Activated T-cell treated with anti-CD3 and anti-CD28 coated beads for 4 hours (primary cell): ENCODE data around the gene DAB2IP.

ENCODE experiments used
- DNase-seq: peaks from one replicate; pipeline ENCODE4 v3.0.0-alpha.2; 2020

DAB2IP gene

DNA sequence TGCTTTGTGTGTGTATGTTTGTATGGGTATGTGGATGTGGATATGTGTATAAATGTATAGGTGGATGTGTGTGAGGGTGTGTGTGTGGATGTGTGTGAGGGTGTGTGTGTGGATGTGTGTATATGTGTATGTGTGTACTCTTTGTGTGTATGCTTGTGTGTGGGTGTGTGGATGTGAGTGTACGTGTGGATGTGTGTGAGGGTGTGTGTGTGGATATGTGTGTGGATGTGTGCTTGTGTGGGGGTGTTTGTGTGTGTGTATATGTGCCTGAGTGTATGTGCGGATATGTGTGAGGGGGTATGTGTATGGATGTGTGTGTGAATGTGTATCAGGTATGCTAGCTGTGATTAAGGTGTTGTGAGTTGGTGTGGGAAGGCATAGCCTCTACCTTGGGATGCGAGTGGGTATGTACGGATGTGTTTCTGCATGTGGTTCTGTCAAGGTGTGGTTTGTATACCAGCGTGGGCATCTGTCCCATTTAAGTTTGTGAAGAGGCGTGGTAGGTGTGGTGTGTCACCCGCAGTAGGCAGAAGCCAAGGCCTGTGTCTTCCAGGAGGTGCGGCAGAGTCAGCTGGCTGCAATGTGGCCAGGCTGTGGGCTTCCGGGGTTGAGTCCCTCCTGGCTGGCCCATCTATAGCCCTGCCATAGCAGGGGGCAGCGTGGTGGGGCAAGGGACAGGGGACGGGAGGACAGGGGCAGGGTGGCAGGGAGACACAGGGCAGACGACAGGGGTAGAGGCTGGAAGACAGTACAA is 155.8 kb downstream of the DAB2IP start:
- no peak for DNase-seq

- no peak for DNase-seq
These were observed 156.4 kb downstream of the DAB2IP start for GRCh38 chr9:121807823-121808278.

DNA sequence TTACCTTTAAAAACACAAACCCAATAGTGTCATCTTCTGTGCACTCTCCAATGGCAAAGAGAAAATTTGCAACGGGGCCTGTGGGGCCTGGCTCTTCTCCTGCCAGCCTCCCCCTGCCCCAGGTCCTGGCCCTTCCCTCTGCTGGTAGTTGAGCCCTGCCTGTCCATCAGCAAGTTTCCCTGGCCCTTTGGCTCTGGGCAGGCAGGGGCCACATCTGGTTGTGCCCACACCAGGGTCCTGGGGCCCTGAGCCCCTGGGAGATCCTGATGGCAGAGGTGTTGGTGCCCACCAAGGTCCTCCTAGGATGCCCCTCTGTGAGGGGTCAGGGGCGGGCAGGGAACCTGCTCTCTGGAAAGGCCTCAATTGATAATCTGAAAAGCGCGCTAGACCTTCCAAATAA is 157.3 kb downstream of the DAB2IP start:
- DNase-seq: no peak

GRCh38 chr9:121809356-121810050 is 158.1 kb downstream of the DAB2IP start:
- no peak for DNase-seq

DNA sequence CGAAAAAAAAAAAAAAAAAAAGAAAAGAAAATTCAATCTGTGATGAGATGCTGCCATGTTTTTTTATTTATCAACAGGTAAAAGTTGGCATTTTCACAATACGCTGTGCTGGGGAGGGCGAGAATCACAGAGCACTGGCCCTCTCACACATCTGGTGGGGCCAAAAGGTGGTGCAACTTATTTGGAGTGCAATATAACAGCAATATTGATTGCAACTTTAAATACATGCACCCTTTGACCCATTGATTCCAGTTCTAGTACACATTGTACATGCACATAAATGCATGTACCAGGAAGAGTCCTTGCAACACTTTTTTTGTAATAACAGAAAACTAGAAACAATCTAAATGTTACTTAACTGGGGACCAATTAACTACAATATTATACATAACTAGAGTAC is 159.1 kb downstream of the DAB2IP start:
- no peak for DNase-seq

GRCh38 chr9:121811140-121811539 is 159.7 kb downstream of the DAB2IP start:
- DNase-seq: no peak

DNA sequence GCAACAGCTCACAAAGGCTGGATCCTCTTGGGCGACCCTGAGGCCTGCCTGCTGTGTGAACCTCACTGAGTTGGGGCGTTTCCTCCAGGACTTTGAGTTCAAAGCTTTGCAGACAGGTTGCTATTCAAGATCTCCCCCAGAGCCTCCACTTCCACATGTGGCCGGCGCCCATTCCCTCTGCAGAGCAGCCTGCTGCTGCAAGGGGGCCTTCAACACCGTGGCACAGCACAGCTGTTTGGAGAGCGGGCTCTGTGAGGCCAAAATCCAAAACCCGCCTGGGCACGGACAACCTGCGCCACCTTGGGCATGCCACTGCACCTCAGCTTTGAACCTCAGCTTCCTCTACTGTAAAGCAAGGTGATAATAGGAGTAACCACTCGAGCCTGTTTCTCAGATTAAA is 160.3 kb downstream of the DAB2IP start:
- no peak for DNase-seq

DNA sequence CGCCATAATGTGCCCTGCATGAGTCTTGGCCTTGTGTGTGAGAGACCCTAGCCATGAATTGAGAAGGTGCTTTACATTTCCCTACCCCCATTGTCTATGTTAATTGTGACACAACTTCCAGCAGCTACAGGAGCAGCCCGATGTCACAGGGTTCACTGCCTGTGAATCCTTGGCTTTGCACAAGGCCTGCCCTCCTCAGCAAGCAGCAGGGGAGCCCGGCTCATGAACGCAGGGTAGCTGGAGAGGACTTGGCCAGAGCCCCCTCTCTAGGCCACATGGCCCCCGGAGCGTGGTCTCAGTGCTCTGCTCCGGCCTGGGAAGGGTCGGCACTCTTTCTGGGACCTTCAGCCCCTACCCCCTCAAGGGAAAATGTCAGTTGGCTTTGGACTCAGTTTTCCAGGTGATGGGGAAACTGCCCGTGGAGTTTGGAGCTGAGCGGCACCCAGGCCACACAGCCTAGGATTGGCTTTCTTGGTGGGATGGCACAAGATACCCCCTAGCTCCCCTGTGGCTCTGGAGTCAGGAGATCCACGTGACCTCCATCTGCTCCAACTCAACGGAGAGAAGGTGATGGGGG is 160.8 kb downstream of the DAB2IP start:
- DNase-seq: no peak

- DNase-seq: no peak
These were observed 162.2 kb downstream of the DAB2IP start for GRCh38 chr9:121813519-121814210.

DNA sequence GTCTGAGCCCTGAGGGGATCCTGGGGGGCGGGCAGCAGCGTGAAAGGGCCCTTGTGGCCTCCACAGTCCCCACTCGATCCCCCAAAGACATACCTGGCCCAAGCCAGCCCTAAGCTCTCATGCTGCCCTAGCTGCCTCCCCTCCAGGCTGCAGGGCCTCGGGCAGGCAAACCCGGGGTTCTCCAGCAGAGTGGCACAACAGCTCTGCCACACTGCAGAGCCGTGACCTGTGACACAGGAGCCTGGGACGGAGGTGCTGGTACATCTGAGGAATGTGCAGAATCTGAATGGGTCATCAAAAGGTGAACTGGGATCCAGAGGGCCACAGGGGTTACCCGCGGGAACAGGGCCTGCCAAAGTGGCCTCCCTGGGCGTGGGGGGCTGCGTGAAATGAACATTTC is 163.2 kb downstream of the DAB2IP start:
- DNase-seq: no peak

GRCh38 chr9:121815084-121815483 is 163.7 kb downstream of the DAB2IP start:
- DNase-seq: no peak

DNA sequence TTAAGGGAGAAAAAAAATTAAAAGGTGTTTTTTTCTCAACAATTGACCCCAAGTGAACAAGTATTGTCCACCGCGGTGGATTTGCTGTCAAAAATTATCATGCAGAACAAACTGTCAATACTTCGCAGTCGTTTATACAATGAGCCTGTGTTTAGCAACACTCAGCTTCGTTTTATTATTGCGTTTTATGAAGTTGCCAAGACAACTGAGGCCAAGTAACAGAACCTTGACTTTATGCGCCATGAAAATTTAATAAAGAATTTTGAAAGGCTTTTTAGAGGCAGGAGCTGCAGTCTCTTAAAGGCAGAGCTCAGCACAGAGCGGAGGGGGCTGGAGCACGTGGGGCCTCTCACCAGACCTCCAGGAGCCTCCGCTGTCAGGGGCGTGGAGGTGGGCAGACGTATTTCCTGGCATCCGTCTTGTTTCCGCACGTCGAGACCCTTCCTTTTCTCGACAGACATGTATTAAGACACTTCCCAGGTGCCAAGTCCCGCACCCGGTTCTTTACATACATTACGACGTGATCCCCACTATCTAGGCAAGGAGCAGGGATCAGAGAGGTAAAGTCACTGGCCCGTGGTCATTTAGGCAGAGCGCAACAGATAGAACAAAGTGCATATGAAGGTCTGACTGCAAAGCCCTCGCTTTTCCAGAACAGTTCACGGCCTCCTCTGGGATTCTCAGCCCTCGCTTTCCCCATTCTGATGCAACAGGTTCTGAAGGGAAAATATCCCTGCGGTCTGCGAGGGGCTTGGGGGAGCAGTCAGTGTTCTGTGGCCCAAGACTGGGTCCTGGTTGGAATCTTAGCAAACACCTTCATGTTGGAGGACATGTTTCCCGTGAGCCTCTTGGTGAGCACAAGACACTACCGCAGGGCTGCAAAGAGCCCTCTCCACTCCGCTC is 164.4 kb downstream of the DAB2IP start:
- DNase-seq: no peak

DNA sequence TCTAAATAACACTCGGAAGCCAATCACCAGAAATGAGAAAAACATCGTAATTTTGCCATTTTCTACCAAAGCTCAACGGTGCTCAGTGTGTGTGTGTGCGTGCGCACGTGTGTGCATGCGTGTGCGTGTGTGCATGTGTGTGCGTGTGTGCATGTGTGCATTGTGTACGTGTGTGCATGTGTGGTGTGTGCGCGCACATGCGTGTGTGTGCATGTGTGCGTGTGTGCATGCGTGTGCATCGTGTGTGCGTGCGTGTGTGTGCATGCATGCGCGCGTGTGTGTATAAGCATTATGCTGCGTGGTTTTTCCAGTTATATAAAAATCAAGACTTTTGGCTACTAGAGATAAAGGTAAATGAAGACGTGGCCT is 165.0 kb downstream of the DAB2IP start:
- no peak for DNase-seq

- DNase-seq: no peak
These were observed 165.5 kb downstream of the DAB2IP start for GRCh38 chr9:121816845-121817450.

GRCh38 chr9:121817476-121817875 is 166.0 kb downstream of the DAB2IP start:
- no peak for DNase-seq

DNA sequence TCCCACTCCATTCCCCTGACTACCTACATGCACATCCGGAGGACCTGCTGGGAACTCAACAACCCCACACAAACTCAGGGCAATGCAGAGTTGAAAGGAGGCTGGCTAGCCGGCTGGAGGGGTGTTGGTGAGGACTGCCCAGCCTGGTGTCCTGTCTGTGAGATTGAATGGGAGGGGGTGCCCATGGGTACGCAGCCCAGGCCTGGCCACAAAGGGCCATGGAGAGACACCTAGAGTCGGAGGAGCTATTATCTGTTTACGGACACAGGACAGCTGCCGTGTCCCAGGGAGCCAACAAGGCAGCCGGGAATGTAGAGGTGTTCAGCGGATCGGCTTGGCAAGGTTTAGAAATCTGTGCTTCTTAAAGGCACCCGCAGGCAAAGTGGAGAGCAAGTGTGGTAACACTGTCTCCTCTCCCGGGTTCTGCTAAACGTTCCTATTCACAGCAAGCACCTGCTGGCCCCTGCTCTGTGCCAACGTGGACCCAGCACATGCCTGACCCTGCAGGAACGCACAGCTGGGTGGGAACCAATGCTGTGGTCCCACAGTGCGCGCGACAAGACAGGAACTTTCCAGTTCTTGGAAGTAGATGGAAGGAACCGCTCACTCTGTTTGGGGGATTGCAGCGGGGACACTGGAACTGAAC is 166.7 kb downstream of the DAB2IP start:
- DNase-seq: no peak

DNA sequence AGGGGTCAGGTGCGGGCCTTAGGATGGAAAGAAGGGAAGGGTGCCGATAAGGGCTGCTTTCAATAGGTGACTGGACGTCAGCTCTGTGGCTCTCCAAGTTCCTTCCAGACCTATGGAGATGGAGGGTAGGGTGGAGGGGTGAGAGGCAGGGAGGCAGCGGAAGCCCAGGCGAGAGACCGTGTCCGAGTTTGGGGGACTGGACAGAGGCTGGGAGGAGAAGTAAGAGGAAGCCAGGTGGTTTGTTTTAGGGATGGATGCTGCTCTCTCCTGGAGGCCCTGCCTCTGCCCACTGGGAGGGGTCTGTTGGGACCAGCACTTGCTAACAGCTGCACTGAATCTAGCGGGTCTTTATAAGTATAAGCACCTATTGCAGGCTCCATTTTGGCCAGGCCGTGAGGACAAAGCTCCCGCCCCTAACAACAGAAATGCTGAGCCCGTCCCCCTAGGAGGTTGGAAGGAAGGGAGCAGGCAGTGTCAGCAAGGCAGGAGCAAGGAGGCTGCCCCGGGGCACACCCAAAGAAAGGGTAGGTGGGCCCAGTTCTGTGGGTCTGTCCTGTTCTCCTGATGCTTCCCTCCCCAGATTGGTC is 167.5 kb downstream of the DAB2IP start:
- no peak for DNase-seq

DNA sequence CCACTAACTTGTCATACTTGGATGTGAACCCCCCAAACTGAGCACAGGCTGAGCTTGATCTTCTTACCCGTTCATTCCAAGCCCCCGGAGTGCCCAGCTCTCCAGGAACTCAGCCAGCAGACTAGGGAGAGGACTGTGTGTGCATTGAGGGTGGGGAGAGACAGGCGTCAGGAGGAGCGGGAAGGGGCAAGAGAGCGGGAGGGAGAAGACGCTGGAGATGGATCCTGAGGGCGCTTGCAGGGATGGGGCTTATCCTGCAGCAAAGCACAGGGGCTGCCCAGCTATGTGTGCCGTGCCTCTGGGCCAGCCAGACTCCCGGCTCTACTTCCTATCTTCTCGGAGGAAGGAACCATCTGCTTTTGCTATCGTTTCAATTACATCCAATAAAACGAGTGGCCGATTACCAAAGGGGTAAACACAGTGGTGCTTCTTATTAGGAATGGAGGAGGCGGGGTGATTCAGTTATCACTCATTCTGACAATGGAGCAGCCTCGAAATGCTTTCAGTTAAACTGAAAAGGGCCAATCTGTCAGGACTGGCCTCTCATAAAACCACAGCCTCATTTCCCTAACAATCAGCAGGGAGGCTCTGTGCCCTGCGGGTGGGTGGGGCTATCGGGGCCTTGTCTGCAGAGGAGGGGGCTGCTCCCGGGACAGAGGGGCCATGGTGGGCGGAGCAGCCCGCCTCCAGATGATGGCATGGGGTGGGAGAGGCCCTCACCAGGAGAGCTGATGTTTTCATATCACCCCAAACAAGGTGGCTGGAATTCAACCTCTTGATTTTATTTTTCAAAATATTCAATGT is 168.2 kb downstream of the DAB2IP start:
- no peak for DNase-seq

DNA sequence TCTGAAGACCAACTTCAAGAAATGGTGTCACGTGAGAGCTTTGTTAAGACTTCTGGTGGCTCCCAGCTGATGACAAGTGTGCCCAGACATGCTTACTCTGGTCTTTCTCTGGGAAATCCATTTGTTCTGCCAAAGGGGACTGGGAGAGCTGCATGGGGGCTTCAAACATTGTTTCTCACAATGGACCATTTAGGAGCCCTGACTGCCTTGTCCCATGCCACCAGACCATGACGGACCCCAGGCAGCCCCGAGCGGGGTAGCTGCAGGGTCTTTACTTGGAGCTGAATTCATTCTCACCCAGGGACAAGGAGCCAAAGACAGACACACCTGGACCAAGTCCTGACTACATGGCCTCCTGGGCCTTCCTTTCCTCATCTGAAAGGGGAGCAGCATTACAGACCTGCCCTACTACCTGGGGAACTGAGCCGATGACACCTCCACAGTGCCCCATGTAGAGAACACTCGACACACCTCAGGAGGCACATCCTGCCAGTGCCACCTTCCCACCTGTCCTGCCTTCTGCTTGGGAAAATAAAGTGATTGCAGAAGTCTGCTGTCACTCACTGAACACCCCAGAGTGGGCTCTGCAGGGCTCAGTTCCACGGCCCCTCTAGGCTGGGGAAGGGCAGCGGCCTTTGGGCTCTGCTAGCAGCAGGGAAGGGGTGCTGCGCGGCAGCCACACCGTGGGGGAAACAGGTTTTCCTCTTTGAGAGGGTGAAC is 169.0 kb downstream of the DAB2IP start:
- no peak for DNase-seq

- DNase-seq: no peak
These were observed 169.9 kb downstream of the DAB2IP start for GRCh38 chr9:121821326-121821725.
